ENCODE data around the gene NUP210.

The NUP210 gene

DNA sequence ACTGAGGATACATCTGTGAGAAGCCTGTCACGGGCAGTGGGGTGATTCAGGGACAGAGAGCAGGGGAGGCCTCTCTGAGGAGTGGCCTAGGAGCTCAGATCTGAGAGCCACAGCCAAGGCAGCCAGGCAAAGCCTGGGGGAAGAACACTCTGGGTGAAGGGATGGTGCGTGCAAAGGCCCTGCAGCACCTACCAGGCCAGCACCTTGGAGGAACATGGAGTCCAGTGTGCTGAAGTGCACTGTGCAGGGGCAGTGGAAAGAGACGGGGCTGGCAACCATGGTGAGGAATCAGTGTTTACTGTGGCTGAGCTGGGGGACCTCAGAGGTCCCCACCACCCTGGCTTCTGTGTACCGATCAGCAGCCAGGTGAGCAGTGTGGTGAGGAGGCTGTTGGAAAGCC, 48.0 kb downstream of the NUP210 start:
- no peak for DNase-seq

GRCh38 chr3:13371100-13372075, 48.7 kb downstream of the NUP210 start:
- no peak for DNase-seq

- DNase-seq: no peak
Measured at GRCh38 chr3:13370609-13371008, 49.5 kb downstream of the NUP210 start.

- no peak for DNase-seq
Measured at GRCh38 chr3:13370055-13370454, 50.1 kb downstream of the NUP210 start.

DNA sequence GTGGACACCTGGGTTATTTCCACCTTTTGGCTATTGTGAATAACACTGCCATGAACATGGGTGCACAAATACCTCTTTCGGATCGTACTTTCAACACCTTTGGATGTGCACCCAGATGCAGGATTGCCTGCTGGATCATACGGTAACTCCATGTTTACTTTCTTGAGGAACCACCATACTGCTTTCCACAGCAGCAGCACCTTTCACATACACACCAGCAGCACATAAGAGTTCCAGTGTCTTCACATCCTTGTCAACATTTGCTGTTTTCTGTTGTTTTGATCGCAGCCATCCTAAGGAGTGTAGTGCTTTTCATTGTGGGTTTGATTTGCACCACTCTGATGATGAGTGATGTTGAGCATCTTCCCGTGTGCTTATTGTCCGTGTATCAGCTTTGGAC, 51.3 kb downstream of the NUP210 start:
- no peak for DNase-seq

DNA sequence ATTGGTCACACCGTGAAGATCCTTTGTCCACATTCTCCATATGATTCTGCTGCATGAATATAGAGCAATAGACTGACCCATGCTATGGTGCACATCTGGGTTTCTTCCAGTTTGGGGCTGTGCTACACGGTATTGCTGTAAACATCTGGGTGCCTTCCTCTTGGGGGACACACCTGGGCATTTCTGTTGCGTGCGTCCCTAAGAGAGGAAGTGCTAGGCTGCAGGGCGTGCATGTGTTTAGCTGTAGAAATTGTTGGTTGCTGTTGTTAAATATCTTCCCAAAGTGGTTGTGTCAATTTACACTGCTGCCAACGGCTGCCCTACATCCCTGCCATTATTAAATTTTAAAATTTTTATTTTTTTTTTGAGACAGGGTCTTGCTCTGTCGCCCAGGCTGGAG, 52.4 kb downstream of the NUP210 start:
- DNase-seq: no peak

DNA sequence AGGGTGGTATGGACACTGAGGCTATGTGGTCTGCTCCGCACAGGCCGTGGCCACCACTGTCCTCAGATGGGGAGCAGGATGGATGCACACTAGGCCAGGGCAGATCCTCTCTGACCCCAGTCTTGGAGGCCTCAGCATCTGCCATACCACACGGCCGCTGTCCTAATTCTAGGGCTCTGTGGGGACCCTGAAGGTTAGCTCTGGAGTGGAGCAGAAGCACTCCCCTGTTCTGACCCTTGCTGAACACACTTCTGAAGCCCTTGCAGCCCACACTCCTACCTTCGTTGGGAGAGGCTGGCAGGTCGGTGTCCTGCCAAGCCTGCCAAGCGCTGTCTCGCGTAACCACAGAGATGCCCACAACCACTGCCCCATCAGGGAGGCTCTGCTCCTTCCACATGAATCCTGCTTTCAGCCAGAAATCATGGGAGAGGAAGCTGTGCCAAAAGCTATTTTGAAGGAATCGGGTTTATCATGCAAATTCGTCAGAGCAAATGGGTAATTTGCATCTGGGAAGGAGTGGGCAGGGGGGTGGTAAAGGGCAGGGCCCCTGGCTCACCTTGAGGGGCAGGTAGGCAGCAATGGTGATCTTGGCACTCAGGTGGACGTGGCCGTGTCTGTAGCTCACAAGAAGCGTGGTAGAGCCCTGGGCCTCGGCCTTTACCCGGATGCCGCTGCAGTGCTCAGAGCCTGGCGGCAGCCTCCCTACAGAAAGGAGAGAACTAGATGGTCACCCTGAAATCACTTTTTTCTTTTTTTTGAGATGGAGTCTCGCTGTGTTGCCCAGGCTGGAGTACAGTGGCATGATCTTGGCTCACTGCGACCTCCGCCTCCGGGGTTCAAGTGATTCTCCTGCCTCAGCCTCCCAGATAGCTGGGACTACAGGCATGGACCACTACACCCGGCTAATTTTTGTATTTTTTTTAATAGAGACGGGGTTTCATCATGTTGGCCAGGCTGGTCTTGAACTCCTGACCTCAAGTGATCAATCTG, 54.4 kb downstream of the NUP210 start:
- DNase-seq: no peak

DNA sequence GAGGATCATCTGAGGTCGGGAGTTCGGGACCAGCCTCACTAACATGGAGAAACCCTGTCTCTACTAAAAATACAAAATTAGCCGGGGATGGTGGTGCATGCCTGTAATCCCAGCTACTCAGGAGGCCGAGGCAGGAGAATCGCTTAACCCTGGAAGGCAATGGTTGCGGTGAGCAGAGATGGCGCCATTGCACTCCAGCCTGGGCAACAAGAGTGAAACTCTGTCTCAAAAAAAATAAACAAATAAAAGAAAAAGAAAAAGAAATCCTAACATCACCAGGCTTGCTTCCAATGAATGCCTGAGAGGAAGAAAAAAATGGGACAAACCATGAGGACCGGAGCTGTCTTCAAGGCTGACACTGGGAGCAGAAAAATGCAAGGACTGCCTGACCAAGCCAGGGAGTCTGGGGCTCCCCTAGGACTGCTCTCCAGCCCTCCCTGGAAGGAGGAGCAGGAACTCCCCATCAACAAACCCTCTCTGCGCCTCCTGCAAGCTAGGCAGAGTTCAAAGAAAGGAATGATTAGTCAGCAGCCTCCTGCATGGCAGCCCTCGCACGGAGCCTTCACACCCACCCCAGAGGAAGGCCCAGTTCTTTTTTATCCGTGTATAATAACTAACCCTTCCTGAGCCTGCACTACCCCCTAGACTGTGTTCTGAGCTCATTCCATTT, 55.4 kb downstream of the NUP210 start:
- no peak for DNase-seq

DNA sequence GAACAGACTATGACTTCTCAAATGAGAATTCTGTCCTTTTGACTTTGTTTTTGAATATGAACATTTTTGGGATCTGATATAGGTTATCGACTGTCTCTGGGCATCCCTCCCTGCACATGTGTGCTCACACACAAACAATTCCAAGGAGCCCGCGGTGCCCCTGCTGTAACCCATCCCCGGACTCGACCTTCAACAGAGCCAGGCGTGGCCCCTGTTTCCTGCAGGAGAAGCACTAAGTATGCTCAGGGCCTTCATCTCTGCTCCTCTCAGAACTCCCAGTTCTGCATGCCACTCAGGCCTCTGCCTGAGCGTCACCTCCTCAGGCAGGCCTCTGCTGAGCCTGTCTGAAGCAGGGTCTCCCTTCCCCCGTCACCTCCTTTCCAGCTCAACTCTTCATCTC, 57.6 kb downstream of the NUP210 start:
- DNase-seq: no peak

GRCh38 chr3:13359916-13360315, 60.2 kb downstream of the NUP210 start:
- no peak for DNase-seq

GRCh38 chr3:13358643-13359042, 61.5 kb downstream of the NUP210 start:
- no peak for DNase-seq

GRCh38 chr3:13358051-13358450, 62.1 kb downstream of the NUP210 start:
- DNase-seq: no peak

GRCh38 chr3:13357074-13357473, 63.0 kb downstream of the NUP210 start:
- no peak for DNase-seq

DNA sequence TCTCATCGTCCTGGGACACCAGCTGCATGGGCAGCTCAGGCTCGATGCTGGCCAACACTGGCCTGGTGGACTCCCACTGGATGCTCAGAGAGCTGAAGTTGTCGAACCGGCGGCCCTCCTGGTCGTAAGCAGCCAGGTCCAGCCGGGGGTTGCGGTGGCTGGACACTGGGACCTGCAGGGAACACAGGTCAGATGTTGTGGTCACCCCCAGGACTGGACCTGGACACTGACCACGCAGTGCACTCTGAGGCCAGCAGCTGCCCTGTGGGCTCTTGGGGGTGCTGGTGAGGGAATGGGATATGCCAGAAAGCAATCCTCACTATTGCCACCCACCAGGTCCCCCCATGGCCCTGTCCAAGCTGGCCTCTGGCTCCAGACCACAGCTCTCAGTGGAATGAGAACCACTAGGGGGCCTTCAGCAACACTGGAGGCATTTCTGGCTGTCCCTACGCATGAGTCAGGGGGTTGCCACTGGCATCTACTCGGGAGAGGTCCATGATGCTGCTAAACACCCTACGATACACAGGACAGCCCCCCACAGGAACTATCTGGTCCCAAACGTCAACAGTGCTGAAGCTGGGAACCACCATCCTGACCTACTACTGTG, 66.1 kb downstream of the NUP210 start:
- no peak for DNase-seq

GRCh38 chr3:13353506-13353905, 66.6 kb downstream of the NUP210 start:
- DNase-seq: no peak

DNA sequence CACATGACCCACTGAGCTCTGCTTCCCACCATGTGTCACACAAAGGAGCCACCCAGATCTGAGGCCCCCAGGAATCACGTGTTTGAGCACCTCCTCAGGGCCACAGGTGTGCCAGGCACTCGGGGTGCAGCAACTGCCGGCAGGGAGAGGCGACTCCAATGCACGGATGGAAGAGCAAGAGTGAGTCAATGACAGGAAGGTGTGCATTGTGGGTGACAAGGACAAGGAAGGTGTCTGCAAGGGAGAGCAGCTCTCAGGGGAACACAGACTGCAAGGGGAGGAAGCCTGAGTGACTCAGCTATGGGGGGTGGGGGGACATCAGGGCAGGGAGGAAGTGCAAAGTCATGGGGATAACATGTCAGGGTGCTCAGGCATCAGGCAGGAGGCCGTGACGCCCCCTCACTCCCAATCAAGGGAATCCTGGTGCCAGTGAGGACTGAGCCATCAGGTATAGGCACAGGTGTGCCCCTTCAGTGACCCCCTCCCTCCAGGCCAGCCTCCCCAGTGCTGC, 67.4 kb downstream of the NUP210 start:
- DNase-seq: no peak

DNA sequence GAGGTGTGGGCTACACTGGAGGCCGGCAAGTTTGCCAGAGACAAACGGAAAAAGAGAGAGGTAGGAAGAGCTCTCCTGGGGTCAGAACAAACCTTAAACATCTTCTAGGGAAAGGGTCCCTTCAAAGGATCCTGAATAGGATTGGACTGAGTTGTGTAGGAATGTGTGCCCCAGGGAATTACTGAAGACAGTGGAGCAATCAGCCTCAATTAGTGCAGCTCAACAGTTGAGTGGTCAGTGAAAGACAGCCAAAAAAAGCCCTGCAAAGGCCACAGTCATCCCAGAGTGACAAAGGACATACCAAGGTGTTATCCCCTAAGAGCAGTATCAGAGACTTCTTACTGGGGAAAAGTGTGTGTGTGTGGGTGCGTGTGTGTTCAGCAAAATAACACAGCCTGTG, 70.3 kb downstream of the NUP210 start:
- DNase-seq: no peak

DNA sequence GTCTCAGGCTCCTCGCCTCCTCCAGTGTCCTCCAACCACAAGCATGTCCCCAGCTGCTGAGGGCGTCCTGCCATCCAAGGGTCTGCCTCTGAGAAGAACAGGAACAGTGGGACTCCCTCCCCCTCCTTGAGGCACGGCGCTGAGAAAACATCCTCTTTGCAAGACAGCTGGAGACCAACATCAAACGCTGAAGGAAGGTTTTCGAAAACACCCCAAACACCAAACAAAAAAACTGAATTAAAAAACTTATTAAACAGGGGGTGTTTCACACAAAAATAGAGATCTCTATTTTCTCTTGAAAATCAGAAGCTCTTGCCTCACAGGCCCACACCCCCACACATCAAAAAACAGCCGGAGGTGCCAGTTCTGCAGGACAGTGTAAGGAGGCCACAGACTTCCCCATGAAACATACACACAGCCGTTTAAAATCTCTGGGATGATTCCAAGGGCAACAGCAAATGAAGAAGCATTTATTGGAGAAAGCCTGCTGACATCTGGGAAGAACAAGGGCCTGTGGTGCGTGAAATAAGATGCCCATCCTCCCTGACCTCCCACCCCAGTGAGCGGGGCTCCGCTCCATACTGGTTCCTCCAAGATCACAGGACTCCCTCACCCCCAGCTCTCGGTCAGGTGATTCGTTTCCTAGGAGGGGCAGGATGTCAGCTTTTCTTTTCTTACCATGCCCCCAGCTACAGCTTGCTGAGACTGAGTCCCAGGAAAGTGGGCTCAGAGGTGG, 71.3 kb downstream of the NUP210 start:
- no peak for DNase-seq

DNA sequence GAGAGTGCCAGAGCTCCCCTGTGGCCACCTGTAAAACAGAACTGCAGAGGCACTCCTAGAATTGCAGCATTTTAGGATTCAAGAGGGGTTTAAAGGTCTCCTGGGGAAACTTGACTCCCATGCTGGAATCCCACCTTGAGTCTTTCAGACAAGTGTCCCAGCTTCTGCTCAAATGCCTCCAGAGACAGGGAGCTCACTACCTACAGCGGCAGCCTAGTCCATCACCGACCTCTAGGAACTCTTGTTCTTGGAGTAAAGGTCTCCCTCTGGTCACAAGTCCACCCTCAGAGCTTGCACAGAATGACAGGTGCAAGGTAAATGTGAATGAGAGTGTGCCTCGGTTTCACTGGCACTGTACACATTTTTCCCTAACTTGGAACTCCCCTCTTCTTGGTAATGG, 72.0 kb downstream of the NUP210 start:
- no peak for DNase-seq

- DNase-seq: no peak
Measured at GRCh38 chr3:13347390-13347950, 72.7 kb downstream of the NUP210 start.

All from NCI-H1930 (cell line).